K562 (cell line): Measurements from ENCODE around the gene SEZ6. TPM values are rescaled to one million over a fixed set of nuclear protein-coding genes. Genes with fewer than 3 reads are reported as not detected.

Source experiments
- ATAC-seq: fragments of 200-7000 bp; cut with Tn5 transposase; 3 replicates; pipeline ENCODE4 v1.9.1; 2020; ENCODE audit warnings: moderate library complexity
- BruUV-seq: library from RNA; stranded (reverse); fragments of 400-500 nt; replicated peaks from 2 replicates; lab custom pipeline; 2021; lab: Mats Ljungman, UMichigan
- CTCF ChIA-PET: fragments of 300-600 bp; formaldehyde crosslinking; extraction: SDS; loops from one replicate; lab custom pipeline; 2021; ENCODE audit warnings: low intra/inter-chr PET ratio; lab: Yijun Ruan, JAX
- POLR2A ChIA-PET: fragments of 300-600, 350-650 bp; sonication (Branson Sonifier 250); formaldehyde crosslinking; extraction: SDS; loops from one replicate; lab custom pipeline; 2021; ENCODE audit warnings: antibody characterized with exemption, inconsistent platforms; lab: Yijun Ruan, JAX
- DNase-seq, 4 experiments: peaks; one replicate each; pipeline versions ENCODE4 v3.0.0 to v3.0.0-alpha.2; 2011 to 2018; ENCODE audit warnings: low spot score in 3 of 4, mixed read lengths in 3 of 4; ENCODE audit errors: extremely low read depth in 1 of 4
- FAIRE-seq: peaks from 2 replicates; lab custom pipeline; 2011; peaks lifted over from hg19 to GRCh38; lab: Jason Lieb, UNC
- H2AFZ ChIP-seq: 2 replicates; pipeline ENCODE4 v1.6.0; 2011; ENCODE audit warnings: low read depth, low read length, control low read depth, inconsistent platforms
- H3K27ac ChIP-seq: fragments of 200-600 bp; 3 replicates; pipeline ENCODE4 v1.8.0; 2011; ENCODE audit warnings: low read depth, mild to moderate bottlenecking, control low read depth, inconsistent platforms, low read length, moderate library complexity, mixed read lengths; ENCODE audit errors: extremely low read depth
- H3K27me3 ChIP-seq, 2 experiments: fragments of 300-600 bp in 1 of 2; 2 replicates in 1 of 2; 3 replicates in 1 of 2; pipeline versions ENCODE4 v1.6.0 to v1.8.0; 2011; ENCODE audit warnings: inconsistent platforms in 2 of 2, low read length in 2 of 2, mild to moderate bottlenecking in 1 of 2, mixed read lengths in 1 of 2, moderate library complexity in 1 of 2; ENCODE audit not compliant: control insufficient read depth in 2 of 2, insufficient read depth in 2 of 2
- H3K36me3 ChIP-seq: fragments of 300-600 bp; 3 replicates; pipeline ENCODE4 v1.8.0; 2011; ENCODE audit warnings: mild to moderate bottlenecking, low read length, inconsistent platforms; ENCODE audit not compliant: control insufficient read depth, insufficient read depth
- H3K4me1 ChIP-seq, 2 experiments: fragments of 200-600 bp in 1 of 2; replicated peaks in 1 of 2; 2 replicates in 1 of 2; 3 replicates in 1 of 2; pipeline versions ENCODE4 v1.5.1 to v1.8.0; 2011; ENCODE audit warnings: inconsistent platforms in 2 of 2, low read length in 2 of 2, mild to moderate bottlenecking in 1 of 2, mixed read lengths in 1 of 2, moderate library complexity in 1 of 2; ENCODE audit not compliant: control insufficient read depth in 2 of 2, insufficient read depth in 2 of 2
- H3K4me2 ChIP-seq: 2 replicates; pipeline ENCODE4 v1.6.1; 2011; ENCODE audit warnings: low read length, control low read depth, inconsistent platforms, mixed read lengths; ENCODE audit not compliant: insufficient read depth
- H3K4me3 ChIP-seq: fragments of 200-600 bp; sonication (generic), shearing (Covaris generic); 2 replicates; pipeline ENCODE4 v1.5.1; 2016; ENCODE audit warnings: control low read depth, inconsistent platforms
- H3K79me2 ChIP-seq: fragments of 200-600 bp; 3 replicates; pipeline ENCODE4 v1.8.0; 2011; ENCODE audit warnings: low read length, inconsistent platforms; ENCODE audit not compliant: control insufficient read depth, insufficient read depth
- H3K9ac ChIP-seq, 2 experiments: 2 replicates each; pipeline versions ENCODE4 v1.6.0 to v1.6.1; 2011; ENCODE audit warnings: low read depth in 2 of 2, low read length in 2 of 2, control low read depth in 1 of 2, inconsistent platforms in 1 of 2, mild to moderate bottlenecking in 1 of 2, mixed read lengths in 1 of 2; ENCODE audit not compliant: insufficient read depth in 1 of 2
- H3K9me1 ChIP-seq: one replicate; pipeline ENCODE4 v1.6.0; 2011; ENCODE audit warnings: inconsistent platforms, mild to moderate bottlenecking, low read length, moderate library complexity; ENCODE audit not compliant: control insufficient read depth, insufficient read depth
- H3K9me3 ChIP-seq: replicated peaks from 2 replicates; pipeline ENCODE4 v1.5.1; 2011; ENCODE audit warnings: low read depth, low read length, inconsistent platforms; ENCODE audit not compliant: control insufficient read depth, insufficient read depth
- H4K20me1 ChIP-seq: replicated peaks from 2 replicates; pipeline ENCODE4 v1.6.1; 2011; ENCODE audit warnings: low read length, inconsistent platforms, mixed read lengths; ENCODE audit not compliant: control insufficient read depth, insufficient read depth
- ATF6 ChIP-seq: sonication (generic); formaldehyde crosslinking; IDR thresholded peaks from 2 replicates; pipeline ENCODE4 v1.4.0; 2020; ENCODE audit warnings: mild to moderate bottlenecking, missing genetic modification reagents
- BDP1 ChIP-seq: IDR thresholded peaks from 3 replicates; pipeline ENCODE4 v1.6.1; 2011; ENCODE audit not compliant: insufficient read length, insufficient read depth
- ELK1 ChIP-seq: sonication (generic); formaldehyde crosslinking; IDR thresholded peaks from 2 replicates; pipeline ENCODE4 v1.8.1; 2022; ENCODE audit warnings: missing genetic modification reagents
- ETS2 ChIP-seq: IDR thresholded peaks from 2 replicates; pipeline ENCODE4 v1.6.1; 2016; ENCODE audit warnings: borderline replicate concordance, missing genetic modification characterization, mild to moderate bottlenecking, moderate library complexity, missing compliant biosample characterization; ENCODE audit not compliant: poor library complexity, severe bottlenecking
- MCM5 ChIP-seq: fragments of 450-650 bp; IDR thresholded peaks from 2 replicates; pipeline ENCODE4 v1.6.1; 2016; ENCODE audit warnings: low read depth
- NCOR1 ChIP-seq: fragments of 450-650 bp; IDR thresholded peaks from 2 replicates; pipeline ENCODE4 v1.6.1; 2016; ENCODE audit warnings: mild to moderate bottlenecking, moderate library complexity
- NRF1 ChIP-seq, 2 experiments: fragments of 450-650 bp; IDR thresholded peaks in 1 of 2; conservative IDR thresholded peaks in 1 of 2; 2 replicates each; pipeline ENCODE4 v1.6.1; 2014; ENCODE audit warnings: mild to moderate bottlenecking in 2 of 2
- SMARCA4 ChIP-seq: fragments of 450-650 bp; IDR thresholded peaks from 2 replicates; pipeline ENCODE4 v1.6.1; 2016
- SMC3 ChIP-seq: conservative IDR thresholded peaks from 2 replicates; pipeline ENCODE4 v1.6.1; 2011; ENCODE audit warnings: low read depth, low read length, improper control_type of control experiment; ENCODE audit not compliant: insufficient read depth
- TEAD1 ChIP-seq, 2 experiments: fragments of 450-650 bp in 1 of 2; sonication (generic) in 1 of 2; formaldehyde crosslinking; IDR thresholded peaks; 2 replicates each; pipeline versions ENCODE4 v1.4.0 to v1.8.0; 2020 to 2022; ENCODE audit warnings: mild to moderate bottlenecking in 2 of 2, missing genetic modification reagents in 1 of 2
- WGBS: fragments of 100-300 bp; shearing (Covaris generic); methylation state at CpG from one replicate; pipeline ENCODE4 v1.1.6; 2016; ENCODE audit warnings: low coverage, mixed read lengths; ENCODE audit not compliant: insufficient coverage; ENCODE audit errors: missing lambda C conversion rate; 5-methylcytosine and 5-hydroxymethylcytosine counted together
- in situ Hi-C: fragments of 300-500 bp; cut with MboI; formaldehyde crosslinking; loops from 4 replicates; pipeline ENCODE4 v1.15.0; 2018; ENCODE audit warnings: inconsistent platforms, mixed read lengths
- intact Hi-C: fragments of 100-400 bp; cut with micrococcal nuclease; formaldehyde crosslinking; loops from 2 replicates; pipeline ENCODE4 v1.14.2; 2022
- polyA plus RNA-seq, 8 experiments: library from polyadenylated mRNA; depleted of rRNA in 4 of 8; stranded (reverse) in 5 of 8; unstranded in 3 of 8; fragments of >200 nt; fragmentation: Nextera tagmentation in 2 of 8; fragmentation: Illumina TruSeq in 1 of 8; extraction: Ambion mirVana in 2 of 8; extraction: Trizol in 1 of 8; gene quantifications; 2 replicates each; pipeline versions ENCODE4 v1.2.1 to v1.2.3, GENCODE V29; 2011 to 2014; ENCODE audit warnings: inconsistent platforms in 1 of 8, missing spikeins in 1 of 8
- total RNA-seq, 7 experiments: library from RNA; depleted of rRNA in 6 of 7; stranded (reverse); fragments of >200 nt in 6 of 7; fragmentation: Illumina TruSeq in 2 of 7; extraction: Trizol in 2 of 7; gene quantifications; 2 replicates each; pipeline versions ENCODE4 v1.2.1 to v1.2.3, GENCODE V29; 2011 to 2021; ENCODE audit warnings: low replicate concordance in 1 of 7

SEZ6 gene
- total and polyA plus RNA-seq, 9 of the 15 experiments (the other 6 are each of a cell fraction or from before 2014, with no cell fraction given): not detected

- Histone ChIP-seq H4K20me1 (peaks cover 6% of the 10 kb centered on the region; the same call in 1 of the 2 replicates), H3K27me3 (peaks cover 26 to 56% of the 10 kb centered on the region in 2 experiments), H3K79me2 (no peaks in the 10 kb centered on the region), H3K36me3 (no peaks in the 10 kb centered on the region), H3K4me2 (no peak overlapping the region), H3K4me3 (no peak overlapping the region), H3K9me3 (peaks cover 1% of the 10 kb centered on the region; the same call in 1 of the 2 replicates), H3K9me1 (no peaks in the 10 kb centered on the region), H3K9ac (no peak overlapping the region), H3K4me1 (no peaks in the 10 kb centered on the region), H3K27ac (no peak overlapping the region), H2AFZ (no peak overlapping the region)
- FAIRE-seq (no peak), ATAC-seq (no peak), DNase-seq (no peak)
- WGBS: 1% methylated on average over 5 of the region's 5 CpGs
- no peak for TF ChIP-seq NCOR1
- in situ Hi-C loops (no loop called here), intact Hi-C loops (no loop called here)
- BruUV-seq: no TSS peak
- ChIA-PET CTCF (no interaction called here), POLR2A (interaction anchor here (0.6 kb wide), 1 partner anchor 17 kb away, joined by 3 read pairs; no protein-coding TSS in a partner anchor)
These were observed 25.7 kb upstream of the SEZ6 start for GRCh38 chr17:29031488-29031887.

- DNase-seq (no peak), FAIRE-seq (no peak), ATAC-seq (no peak)
- Histone ChIP-seq H3K4me1 (peaks cover 0 to 6% of the 10 kb centered on the region in 2 experiments; a peak in 2 of 5 replicates), H3K27me3 (peaks cover 49 to 71% of the 10 kb centered on the region in 2 experiments), H3K79me2 (no peaks in the 10 kb centered on the region), H3K4me2 (no peak overlapping the region), H3K9ac (no peak overlapping the region), H2AFZ (no peak overlapping the region), H3K4me3 (no peak overlapping the region), H3K36me3 (no peaks in the 10 kb centered on the region), H3K9me1 (no peaks in the 10 kb centered on the region), H4K20me1 (peaks cover 6% of the 10 kb centered on the region; the same call in 1 of the 2 replicates), H3K9me3 (no peaks in the 10 kb centered on the region), H3K27ac (no peak overlapping the region)
- WGBS: 1% methylated on average over 6 of the region's 6 CpGs
- BruUV-seq: no TSS peak
- ChIA-PET POLR2A (no interaction called here), CTCF (no interaction called here)
- in situ Hi-C loops: no loop called here
- intact Hi-C loops: loop anchor here (5.0 kb wide), 1 partner anchor 43 kb away; no protein-coding TSS in a partner anchor
- TF ChIP-seq NRF1 (conservative IDR thresholded peaks at IDR 0.05 in 1 of 2, IDR thresholded peaks at IDR 0.05 in 1 of 2): no peak
- no peak for TF ChIP-seq SMARCA4
- TF ChIP-seq TEAD1 (CRISPR knock-in tag; IDR thresholded peaks at IDR 0.05): no peak
- TF ChIP-seq BDP1: no peak
- no peak for TF ChIP-seq SMC3
- TF ChIP-seq MCM5: no peak
- no peak for TF ChIP-seq ATF6 (CRISPR knock-in tag)
- TF ChIP-seq ETS2 (tag): no peak
- TF ChIP-seq ELK1 (CRISPR knock-in tag): no peak
These were observed 18.6 kb upstream of the SEZ6 start for GRCh38 chr17:29024316-29024952.
